Measurements from ENCODE around the gene OR6B2.

DNA sequence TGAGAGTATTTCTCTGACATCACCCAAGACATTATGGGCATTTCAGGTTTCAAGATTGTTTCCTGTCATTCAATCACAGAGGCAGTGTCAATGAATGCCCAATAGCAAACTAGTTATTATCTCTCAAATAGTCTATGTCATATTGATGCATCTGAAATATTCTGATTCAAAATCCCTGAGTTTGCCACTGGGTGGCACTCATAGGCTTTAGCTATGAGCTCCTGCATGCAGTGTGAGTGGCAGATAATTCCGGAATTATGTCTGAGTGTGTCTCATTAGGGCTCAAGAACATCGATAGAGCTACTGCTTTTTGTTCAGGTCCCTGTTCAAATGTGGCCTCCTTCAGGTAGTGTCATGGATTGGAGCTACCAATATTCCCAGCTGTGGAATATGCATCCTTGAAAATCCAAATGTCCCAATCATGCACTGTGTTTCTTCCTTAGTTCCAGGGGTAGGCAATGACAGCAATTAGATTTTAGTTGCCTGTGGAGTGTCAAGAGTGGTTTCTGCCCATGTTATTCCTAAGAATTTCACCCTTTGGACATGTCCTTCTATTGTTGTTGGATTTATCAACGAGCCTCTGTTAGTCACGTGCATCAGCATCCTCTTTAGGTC, 30.9 kb upstream of the OR6B2 start:
- no peak for TF ChIP-seq POLR2AphosphoS5 (IDR thresholded peaks at IDR 0.05; ENCODE audit: low read depth, low read length)
- TF ChIP-seq POLR2A (IDR thresholded peaks at IDR 0.05; ENCODE audit: low read depth, low read length): no peak
- TF ChIP-seq TAF1 (IDR thresholded peaks at IDR 0.05; ENCODE audit: borderline replicate concordance, low read depth, low read length): no peak

All from GM12892 (cell line).